ENCODE data around the gene ZNF839.

DNA sequence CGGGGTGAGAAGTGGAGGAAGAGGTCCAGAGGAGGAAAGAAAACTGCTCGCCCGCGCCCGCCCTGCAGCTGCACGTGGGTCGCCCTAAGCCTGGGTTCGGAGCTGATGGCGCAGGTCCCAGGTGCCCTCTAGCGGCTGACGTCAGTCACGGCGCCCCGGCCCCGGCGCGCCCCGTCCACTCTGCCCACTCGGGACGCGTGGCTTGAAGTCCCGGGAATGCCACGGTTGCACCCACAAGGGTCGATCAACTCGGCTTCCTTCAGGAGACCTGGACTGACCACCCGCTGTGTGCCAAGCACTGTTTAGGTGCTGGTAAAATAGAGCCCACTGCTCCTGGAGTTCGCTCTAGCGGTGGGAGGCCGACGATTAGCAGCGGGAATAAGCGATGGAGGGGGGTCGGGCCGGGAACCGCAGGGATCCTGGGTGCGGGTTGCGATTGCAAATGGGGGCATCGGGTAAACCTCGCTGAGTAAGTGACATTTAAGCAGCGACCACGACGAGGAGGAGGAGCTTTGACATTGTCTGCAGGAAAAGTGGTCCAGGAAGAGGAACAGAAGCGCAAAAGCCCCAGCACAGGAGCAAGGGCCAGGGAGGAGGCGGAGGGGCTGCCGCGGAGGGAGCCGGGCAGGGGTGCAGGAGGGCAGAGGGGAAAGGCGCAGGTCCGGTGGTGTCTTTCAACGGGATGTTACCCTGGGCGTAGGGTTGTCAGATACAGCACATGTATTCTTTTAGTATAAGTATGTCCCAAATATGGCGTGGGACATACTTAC lies 5.1 kb upstream of the ZNF839 start:
- TF ChIP-seq, protein P1, sequence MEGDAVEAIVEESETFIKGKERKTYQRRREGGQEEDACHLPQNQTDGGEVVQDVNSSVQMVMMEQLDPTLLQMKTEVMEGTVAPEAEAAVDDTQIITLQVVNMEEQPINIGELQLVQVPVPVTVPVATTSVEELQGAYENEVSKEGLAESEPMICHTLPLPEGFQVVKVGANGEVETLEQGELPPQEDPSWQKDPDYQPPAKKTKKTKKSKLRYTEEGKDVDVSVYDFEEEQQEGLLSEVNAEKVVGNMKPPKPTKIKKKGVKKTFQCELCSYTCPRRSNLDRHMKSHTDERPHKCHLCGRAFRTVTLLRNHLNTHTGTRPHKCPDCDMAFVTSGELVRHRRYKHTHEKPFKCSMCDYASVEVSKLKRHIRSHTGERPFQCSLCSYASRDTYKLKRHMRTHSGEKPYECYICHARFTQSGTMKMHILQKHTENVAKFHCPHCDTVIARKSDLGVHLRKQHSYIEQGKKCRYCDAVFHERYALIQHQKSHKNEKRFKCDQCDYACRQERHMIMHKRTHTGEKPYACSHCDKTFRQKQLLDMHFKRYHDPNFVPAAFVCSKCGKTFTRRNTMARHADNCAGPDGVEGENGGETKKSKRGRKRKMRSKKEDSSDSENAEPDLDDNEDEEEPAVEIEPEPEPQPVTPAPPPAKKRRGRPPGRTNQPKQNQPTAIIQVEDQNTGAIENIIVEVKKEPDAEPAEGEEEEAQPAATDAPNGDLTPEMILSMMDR (IDR thresholded peaks at IDR 0.05): peak; percentile 96 to 99 (median 96)
- no peak for TF ChIP-seq POLR2A (IDR thresholded peaks at IDR 0.05; ENCODE audit: low read depth)
- peak in 1 of 2 donors; percentile 75 for TF ChIP-seq POLR2AphosphoS5 (IDR thresholded peaks at IDR 0.05)
